GM12864 (cell line): ENCODE measurements around the gene HAND2.

ENCODE experiments used
- DNase-seq: peaks from one replicate; pipeline ENCODE4 v3.0.0-alpha.2; 2011; ENCODE audit warnings: low read depth
- H3K4me3 ChIP-seq: 2 replicates; pipeline ENCODE4 v1.5.1; 2011; ENCODE audit warnings: mild to moderate bottlenecking, low read depth, low read length, control low read depth
- CTCF ChIP-seq: IDR thresholded peaks from 2 replicates; pipeline ENCODE4 v1.5.1; 2011; ENCODE audit warnings: low read depth, mild to moderate bottlenecking, moderate library complexity, low read length, control low read depth, inconsistent platforms; ENCODE audit errors: missing control alignments

The HAND2 gene

GRCh38 chr4:173537613-173538147 lies 7.7 kb upstream of the HAND2 start:
- no peak for TF ChIP-seq CTCF
- no peak overlapping the region for H3K4me3 ChIP-seq
- no peak for DNase-seq

- DNase-seq, result no peak
- TF ChIP-seq CTCF, result peak; percentile 27
Observed at GRCh38 chr4:173536808-173537429, 6.9 kb upstream of the HAND2 start.

DNA sequence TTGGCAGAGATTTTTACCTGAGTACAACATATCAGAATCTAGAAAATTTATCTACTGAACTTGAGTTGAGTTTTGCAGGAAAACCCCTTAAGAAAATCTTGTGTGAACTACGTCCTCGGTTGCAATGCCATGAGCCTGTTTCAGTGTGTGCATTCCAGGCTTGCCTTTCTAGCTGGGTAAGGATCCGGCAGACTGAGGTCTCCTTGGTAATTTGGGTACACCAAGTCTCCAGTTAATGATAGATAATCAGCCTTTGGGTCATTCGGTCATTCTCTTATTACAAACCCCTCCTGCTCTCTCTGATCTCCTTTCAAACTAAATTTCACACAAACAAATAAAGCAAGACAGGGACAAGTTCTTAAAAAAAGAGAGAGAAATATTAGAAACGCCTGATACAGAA lies 5.9 kb upstream of the HAND2 start:
- no peak for DNase-seq
- TF ChIP-seq CTCF, result no peak
- no peak overlapping the region for H3K4me3 ChIP-seq

More at GRCh38 chr4:173536808-173537429, 6.9 kb upstream of the HAND2 start:
- H3K4me3 ChIP-seq, result no peak overlapping the region

DNA sequence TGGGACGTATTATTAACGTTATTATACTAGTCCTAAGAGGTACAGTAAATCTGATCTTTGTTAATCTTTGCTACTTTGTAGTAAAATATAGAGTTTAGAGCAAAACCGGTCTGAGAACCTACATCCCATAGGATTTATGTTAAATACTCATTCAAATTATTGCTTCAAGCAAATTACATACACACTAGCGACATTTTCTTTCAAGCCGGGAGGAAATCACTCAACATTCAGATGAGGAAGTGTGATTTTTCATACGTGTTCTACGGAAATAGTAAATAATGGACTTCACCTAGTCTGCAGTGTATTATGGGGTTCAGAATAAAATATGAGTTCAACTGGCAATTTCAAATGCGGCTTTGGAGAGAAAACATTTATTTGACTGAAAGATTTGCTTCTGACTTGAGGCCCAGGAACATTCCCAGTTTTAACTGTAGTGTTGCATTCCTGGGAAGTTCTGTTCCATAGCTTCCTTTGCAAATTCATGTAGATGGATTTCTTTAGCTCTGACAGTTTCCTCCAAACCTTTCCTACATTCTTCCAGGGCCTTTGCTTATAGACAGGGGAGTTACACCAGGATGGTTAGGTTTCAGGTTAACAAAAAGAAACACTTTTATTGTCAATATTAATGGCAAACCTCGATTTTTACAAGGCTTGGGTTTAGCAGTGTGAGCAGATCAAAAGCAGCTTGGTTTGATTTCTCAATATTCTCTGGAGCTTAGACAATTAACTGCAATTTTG lies 5.3 kb upstream of the HAND2 start:
- no peak overlapping the region for H3K4me3 ChIP-seq
- DNase-seq, result no peak
- no peak for TF ChIP-seq CTCF

DNA sequence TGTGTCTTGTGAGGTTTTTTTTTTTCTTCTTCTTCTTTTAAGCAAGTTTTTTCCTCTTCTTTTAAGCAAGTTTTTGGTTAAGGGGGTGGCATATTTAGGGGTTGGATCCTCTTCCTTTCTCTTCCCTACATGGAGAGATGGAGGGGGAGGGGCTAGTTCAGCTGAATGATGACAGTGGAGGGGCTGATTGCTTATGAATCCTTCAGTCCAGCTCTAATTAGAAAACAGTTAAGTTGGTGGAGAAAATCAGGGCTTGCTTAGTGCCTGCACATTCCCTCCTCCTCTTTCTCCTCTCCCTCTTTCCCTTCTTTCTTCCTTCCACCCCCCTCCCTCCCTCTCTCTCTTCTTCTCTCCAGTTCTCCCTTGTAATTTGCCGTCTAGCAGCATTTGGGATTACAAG lies 4.4 kb upstream of the HAND2 start:
- no peak for TF ChIP-seq CTCF
- no peak overlapping the region for H3K4me3 ChIP-seq
- DNase-seq, result no peak

DNA sequence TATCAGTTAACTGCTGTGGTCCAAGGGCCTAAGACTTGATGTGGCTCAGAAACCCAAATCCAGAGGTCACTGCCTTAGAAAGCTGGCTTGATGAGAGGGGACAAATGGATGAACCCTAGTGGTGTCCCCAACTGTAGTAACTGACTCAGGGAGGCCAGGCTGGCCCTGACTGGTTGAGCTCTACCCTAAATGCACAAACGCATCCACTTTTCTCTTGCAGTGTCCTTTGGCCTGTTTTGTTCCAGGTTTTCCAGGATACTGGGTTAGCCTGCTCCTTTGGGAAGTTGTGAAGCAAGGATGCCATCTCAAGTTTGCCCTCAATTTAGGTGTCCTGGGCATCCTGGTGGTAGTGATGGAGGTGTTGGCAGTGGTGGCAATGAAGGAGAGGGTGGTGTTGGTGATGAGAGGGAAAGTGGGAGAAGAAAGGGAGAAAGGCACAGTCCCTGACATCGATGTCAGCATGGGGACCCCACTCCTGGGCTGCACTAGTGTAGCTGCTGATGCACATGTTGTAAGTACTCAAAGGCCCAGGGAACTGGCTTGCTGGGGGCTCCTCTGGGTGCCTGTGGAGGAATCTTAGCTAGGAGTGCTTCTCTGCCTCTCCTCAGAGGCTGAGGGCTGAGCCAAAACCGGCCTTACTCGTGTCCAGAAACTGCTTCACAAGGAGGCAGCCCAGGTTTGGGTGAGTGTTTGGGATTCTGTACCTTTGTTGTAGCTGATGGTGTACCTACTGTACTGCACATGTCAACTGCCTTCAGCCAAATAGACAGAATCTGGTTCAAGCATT lies 2.9 kb upstream of the HAND2 start:
- no peak for DNase-seq
- TF ChIP-seq CTCF, result no peak
- H3K4me3 ChIP-seq, result no peak overlapping the region
